Transverse colon (tissue), 4 donors: Measurements from ENCODE around the gene NDUFAF2.

Experiments
- EP300 ChIP-seq: sonication (generic); formaldehyde crosslinking; IDR thresholded peaks from one replicate; pipeline ENCODE4 v1.6.1; 2017; ENCODE audit warnings: antibody characterized with exemption, low read depth
- POLR2AphosphoS5 ChIP-seq, 3 donors: sonication (generic); formaldehyde crosslinking; IDR thresholded peaks; one replicate each; pipeline ENCODE4 v1.6.1; 2016; ENCODE audit warnings: antibody characterized with exemption in 3 of 3
- TF ChIP-seq, protein P1 (sequence below), 5 experiments: fragments of 200-600 bp in 3 of 5; fragments of 450-650 bp in 2 of 5; sonication (generic) in 3 of 5; IDR thresholded peaks; 1 replicate in 2 of 5; 2 replicates in 3 of 5; pipeline ENCODE4 v1.5.1; 2016 to 2017; ENCODE audit warnings: antibody characterized with exemption in 5 of 5, inconsistent platforms in 3 of 5, mild to moderate bottlenecking in 2 of 5, moderate library complexity in 1 of 5

DNA sequence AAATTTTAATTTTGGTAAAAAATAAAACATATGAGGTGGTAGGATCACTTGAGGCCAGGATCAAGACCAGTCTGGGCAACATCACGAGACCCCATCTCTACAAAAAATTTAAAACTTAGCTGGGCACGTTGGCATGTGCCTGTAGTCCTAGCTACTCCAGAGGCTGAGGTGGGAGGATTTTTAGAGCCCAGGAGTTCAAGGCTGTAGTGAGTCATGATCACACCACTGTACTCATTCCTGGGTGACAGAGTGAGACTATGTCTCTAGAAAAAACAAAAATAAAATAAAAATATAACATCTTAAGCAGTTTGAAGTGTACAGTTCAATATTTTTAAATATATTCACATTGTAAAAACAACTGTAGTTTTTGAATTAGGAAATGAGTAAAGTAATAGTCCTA is 108.9 kb downstream of the NDUFAF2 start:
- TF ChIP-seq, protein P1, sequence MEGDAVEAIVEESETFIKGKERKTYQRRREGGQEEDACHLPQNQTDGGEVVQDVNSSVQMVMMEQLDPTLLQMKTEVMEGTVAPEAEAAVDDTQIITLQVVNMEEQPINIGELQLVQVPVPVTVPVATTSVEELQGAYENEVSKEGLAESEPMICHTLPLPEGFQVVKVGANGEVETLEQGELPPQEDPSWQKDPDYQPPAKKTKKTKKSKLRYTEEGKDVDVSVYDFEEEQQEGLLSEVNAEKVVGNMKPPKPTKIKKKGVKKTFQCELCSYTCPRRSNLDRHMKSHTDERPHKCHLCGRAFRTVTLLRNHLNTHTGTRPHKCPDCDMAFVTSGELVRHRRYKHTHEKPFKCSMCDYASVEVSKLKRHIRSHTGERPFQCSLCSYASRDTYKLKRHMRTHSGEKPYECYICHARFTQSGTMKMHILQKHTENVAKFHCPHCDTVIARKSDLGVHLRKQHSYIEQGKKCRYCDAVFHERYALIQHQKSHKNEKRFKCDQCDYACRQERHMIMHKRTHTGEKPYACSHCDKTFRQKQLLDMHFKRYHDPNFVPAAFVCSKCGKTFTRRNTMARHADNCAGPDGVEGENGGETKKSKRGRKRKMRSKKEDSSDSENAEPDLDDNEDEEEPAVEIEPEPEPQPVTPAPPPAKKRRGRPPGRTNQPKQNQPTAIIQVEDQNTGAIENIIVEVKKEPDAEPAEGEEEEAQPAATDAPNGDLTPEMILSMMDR (IDR thresholded peaks at IDR 0.05), result no peak
- no peak for TF ChIP-seq POLR2AphosphoS5 (IDR thresholded peaks at IDR 0.05)
- TF ChIP-seq EP300, result no peak
